Skeletal muscle cell (primary cell): Measurements from ENCODE around the gene TP53AIP1.
"Not testable (repeated sequence)": the region's sequence is repeated elsewhere in the genome, so short reads cannot be mapped to it uniquely, and the experiment has no call there.

Experiments
- DNase-seq: peaks from one replicate; pipeline ENCODE4 v3.0.0-alpha.2; 2010; ENCODE audit warnings: low read depth
- H3K4me3 ChIP-seq: 2 replicates; pipeline ENCODE4 v1.5.1; 2011; ENCODE audit warnings: low read depth, mild to moderate bottlenecking, control low read depth, low read length, moderate library complexity

Gene TP53AIP1

DNA sequence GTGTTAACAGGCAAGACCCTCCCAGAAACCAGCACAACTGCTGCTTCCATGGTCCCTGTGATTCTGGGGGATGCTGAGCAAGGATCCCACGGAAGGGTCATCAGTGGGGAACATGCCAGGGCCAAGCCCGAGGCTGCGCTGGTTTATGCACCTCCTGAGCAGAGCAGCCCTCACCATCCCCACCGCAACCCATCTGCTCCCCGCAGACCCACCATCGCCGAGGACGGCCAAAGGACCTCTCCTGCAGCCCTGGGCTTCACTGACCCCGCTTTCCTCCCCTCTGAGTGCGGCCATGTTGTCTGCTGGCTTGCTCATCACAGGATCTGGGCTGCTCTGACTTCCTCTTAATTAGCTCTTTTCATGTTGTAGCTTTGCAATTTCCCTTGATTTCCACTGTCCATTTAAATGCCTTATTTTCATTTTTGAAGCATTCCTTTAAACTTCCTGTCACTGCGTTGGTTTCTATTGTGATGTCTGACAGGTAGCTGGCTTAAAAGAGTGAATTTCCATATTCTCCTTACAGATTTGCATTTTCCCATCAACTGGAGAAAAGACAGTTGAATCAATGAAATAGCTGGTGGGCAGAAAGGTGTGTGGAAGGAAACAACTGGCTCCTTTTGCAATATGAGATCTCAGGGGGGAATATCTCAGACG lies 14.9 kb downstream of the TP53AIP1 start:
- DNase-seq = no peak
- H3K4me3 ChIP-seq = no peak overlapping the region

DNA sequence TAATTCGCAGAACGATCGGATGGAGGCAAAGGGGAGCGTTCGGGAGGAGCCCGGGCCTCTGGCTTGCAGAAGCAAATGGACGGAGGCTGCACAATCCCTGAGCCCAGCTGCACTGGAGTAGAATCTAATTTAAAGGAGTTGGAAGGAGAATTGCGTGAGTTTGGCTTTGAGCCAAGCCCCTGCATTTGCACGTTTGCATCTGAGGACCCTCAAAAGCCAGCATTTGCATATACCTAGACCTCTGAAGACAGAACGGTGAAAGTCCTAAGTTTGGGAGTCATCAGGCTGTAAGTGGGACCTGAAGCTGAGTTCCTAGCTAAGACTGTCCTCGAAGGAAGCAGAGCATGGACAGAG lies 15.6 kb downstream of the TP53AIP1 start:
- no peak overlapping the region for H3K4me3 ChIP-seq
- DNase-seq = no peak

DNA sequence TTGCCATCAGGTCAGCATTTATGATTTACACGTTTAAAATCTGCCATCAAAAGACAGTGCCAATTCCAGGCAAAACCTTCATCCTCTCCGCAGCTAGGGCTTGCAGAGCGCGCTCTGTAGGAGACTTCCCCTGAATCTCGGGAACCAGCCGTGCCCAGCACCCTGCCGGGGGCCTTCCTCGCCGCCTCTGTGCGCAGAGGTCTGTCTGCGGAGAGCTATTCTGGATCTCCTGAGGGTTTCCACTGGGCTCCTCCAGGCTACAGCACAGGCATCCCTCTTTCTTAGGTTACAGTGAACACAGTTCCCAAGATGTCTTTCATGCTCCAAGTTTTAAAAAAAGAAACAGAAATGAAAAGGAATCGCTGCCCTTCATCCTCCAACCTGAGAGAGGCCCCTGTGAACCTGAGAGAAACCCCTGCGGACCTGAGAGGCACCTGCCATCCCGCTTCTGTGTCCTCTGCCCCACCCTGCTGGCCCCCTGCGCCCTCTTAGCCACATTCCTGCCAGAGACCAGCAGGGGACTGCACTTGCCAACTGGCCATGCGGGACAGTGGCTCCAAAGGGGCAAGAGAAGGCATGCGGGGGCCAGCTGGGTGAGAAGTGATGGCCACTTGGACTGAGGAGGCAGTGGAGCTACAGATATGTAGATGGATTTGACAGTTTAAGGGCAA lies 16.1 kb downstream of the TP53AIP1 start:
- no peak for DNase-seq

DNA sequence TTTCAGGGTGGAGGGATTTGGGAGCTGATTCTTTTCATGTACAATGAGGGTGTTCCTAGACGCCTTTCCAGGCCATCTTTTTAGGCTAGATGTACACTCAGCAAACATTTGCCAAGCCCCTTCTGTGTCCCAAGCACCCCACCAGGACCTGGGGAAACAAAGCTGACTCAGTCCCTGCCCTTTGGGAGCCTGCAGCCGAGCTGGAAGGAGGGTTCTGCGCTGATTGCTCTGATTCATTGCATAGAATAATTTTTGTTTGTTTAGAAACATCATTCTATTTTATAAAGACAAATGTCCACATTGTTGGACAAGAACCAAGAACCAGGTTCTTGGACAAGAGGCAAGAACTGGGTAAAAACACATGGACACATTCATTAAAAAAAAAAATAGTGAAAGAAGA lies 16.7 kb downstream of the TP53AIP1 start:
- DNase-seq = no peak

More for the DNA sequence above, 16.1 kb downstream of the TP53AIP1 start:
- H3K4me3 ChIP-seq = no peak overlapping the region

DNA sequence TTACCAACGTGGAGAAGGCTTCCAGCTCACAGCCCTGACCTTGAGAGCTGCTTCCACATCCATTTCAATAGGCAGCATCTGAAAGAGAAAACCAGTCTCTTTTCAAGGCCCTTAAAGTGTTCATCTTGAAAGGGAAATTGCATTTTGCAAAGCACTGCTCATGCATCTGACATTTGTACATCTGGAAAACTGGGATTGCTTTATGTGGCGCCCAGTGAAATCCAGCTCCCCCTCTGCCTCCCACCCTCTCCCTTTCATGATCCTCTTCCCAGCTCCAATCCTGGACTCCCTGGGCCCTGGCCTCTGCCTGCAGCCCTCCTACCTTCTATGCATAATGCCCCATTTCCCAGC lies 17.4 kb downstream of the TP53AIP1 start:
- H3K4me3 ChIP-seq = no peak overlapping the region
- DNase-seq = no peak

More for the DNA sequence above, 16.7 kb downstream of the TP53AIP1 start:
- H3K4me3 ChIP-seq = no peak overlapping the region

DNA sequence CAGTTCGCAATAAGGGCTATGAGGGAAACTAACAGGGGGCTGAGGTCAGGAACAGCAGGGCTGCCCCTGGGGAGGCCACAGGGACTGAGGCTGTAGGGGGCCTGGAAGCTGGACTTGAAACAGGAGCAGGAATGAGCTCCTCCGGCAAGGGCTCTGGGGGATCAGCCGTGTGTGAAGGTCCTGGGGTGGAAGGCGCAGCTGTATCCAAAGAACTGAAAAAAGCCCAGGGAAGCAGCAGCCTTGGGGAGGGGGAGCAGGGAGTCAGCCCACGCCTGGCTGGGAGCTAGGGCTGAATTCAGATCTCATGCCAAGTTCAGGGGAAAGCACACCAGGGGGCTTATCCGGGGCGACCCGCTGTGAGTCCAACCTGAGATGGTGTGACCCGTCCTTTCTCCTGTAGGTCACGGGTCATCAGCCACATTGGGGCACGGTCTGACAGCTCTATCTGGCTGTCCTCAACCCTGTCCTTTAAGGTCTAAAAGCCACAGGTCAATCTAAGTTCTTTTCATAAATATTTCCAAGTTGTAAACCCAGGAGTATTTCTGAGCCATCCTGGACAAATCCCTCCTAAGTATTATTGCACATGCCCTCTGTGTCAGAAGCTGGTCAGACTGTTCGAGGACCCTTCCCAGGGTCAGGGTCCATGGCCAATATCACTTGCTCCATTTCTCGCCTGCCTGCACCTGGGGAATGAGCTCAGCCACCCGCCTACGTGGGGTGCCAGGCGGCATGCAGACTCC lies 18.0 kb downstream of the TP53AIP1 start:
- no peak overlapping the region for H3K4me3 ChIP-seq
- DNase-seq = no peak

DNA sequence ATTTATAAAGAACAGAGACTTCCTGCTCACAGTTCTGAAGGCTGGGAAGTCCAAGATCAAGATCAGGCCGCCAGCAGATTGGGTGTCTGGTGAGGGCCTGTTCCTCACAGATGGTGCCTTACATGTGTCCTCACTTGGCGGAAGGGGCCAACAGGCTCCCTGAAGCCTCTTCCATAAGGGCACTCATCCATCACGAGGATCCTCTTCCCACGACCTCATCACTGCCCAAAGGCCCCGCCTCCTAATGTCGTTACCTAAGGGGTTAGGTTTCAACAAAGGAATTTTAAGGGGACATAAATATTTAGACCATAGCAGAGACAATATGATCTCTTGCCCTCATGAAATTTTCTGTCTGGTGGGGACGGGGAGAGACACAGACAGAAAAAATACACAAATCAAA lies 18.6 kb downstream of the TP53AIP1 start:
- DNase-seq = no peak
- no peak overlapping the region for H3K4me3 ChIP-seq

DNA sequence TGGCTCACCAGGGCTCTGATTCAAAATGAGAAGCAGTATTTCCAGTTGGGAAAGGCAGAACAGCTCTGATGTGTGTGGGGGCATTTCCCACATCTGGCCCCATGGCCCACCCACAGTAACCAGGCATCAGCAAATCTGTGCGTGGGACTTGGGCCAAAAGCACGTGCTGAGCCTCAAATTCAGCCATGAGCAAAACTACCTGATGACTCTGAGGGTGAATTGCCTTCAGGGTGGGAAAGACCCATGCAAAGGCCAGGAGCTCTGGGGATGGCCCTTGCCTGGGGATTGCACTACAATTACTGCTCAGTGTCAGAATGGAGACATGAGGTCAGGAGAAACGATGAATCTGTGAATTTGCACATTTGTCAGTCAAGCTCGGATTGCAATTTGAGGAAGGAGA lies 20.9 kb downstream of the TP53AIP1 start:
- no peak for DNase-seq

DNA sequence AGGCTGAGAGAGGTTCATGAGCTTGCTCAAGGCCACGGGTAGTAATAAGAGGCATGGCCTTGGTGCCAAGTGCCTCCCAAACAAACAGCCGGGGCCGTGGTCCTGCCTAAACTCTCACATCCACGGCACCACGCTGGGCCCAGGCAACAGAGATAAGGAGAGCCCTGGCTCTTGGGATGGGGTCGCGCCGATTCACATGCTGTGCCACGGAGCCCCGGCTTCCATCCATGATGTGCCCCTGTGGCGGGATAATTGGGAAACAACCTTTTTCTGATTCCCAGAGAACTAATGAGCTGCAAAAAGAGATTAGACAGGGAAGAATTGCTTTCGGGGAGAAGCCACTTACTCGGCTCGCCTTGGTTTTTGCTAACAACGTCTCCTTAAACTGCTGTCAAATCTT lies 22.0 kb downstream of the TP53AIP1 start:
- H3K4me3 ChIP-seq = no peak overlapping the region
- no peak for DNase-seq

More for the DNA sequence above, 20.9 kb downstream of the TP53AIP1 start:
- H3K4me3 ChIP-seq = no peak overlapping the region

DNA sequence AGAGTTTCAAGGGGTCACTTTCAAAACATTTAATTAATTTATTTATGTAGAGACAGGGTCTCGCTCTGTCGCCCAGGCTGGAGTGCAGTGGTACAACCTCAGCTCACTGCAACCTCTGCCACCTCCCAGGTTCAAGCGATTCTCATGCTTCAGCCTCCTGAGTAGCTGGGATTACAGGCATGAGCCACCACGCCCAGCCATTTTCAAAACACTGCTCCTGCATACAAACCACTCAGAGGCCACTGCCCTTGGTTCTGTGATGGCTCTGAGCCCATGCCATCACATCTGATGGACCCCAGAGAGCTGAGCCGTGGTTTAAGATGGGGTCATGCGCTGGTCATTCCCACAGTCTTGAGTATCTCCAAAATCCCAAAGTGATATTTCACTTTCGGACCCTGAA lies 23.0 kb downstream of the TP53AIP1 start:
- H3K4me3 ChIP-seq, DNase-seq: not testable (repeated sequence)

DNA sequence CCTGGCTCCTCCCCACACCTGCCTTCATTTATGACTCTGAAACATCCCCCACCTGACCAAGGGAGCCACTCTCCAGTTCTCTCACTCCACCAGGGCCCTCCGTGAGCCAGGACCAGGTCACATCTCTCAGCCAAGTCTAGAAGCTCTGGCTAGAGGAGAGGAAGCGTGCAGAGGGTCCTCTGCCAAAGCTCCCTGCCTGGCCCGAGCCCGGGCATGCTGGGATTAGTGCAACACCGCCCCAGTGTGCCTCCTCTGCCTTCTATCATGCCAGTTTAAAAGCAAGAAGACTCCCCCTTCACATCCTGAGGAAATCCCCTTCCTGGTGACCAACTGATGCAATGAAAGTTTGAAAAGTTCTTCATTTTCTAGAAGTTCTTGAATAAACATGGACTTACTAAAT lies 23.5 kb downstream of the TP53AIP1 start:
- H3K4me3 ChIP-seq = no peak overlapping the region
- DNase-seq = no peak

DNA sequence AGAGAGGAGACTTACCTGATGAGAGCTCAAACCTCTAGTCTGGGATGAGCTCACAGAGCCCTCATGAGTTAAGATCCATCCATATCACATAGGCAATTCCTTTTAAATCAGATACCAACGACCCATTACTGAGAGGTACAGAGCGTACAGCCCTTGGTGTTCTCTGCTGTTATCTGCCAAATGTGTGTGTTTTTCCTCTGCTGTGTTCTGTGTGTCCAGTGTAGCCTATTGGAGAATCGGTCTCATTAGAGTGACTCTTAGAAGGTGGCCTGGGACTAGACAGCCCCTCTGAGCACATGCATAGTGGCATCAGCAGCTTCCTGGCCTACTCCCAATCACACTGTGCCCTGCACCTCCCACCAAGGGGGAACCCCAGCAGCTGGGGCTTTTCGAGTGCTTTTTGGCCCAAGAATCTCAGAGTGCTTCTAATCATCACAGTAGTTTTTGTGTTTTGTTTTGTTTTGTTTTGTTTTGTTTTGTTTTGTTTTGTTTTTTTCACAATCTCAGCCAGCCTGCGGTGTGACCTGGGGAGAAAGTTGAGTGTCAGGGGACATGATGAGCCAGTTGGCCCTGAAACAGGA lies 25.4 kb downstream of the TP53AIP1 start:
- H3K4me3 ChIP-seq = no peak overlapping the region
- no peak for DNase-seq

DNA sequence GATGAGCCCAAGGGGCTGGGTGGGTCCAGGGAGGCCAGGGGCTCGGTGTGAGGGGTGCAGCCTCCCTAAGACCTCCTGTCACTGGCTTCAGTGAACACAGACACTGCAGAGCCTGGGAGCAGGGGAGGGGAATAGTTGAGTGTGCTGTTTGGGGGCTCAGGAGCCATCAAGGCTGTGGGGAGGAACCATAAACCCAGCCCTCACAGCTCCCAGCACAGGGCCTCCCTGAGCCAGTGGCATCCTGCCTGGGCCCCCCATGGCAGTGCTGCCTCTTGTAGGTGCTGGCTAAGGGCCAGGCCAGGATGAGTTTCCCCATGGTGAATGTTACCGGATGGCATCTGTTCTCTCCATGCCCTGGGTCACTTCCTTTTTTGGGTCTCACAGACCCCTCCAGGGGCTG lies 26.0 kb downstream of the TP53AIP1 start:
- DNase-seq = no peak
- no peak overlapping the region for H3K4me3 ChIP-seq

DNA sequence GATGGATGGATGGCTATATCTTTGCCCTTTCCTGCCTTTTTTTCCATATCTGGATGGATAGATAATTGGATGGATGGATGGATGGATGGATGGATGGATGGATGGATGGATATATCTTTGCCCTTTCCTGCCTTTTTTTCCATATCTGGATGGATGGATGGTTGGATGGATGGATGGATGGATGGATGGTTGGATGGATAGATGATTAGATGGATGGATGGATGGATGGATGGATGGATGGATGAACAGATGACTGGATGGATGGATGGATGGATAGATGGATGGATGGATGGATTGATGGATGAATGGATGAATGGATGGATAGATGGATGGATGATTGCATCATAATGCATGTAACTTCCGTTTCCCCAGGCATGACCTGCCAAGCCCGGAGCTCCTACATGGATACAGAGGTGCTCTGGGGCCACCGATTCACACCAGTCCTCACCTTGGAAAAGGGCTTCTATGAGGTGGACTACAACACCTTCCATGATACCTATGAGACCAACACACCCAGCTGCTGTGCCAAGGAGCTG lies 26.6 kb downstream of the TP53AIP1 start:
- H3K4me3 ChIP-seq = no peak overlapping the region
- DNase-seq = no peak

DNA sequence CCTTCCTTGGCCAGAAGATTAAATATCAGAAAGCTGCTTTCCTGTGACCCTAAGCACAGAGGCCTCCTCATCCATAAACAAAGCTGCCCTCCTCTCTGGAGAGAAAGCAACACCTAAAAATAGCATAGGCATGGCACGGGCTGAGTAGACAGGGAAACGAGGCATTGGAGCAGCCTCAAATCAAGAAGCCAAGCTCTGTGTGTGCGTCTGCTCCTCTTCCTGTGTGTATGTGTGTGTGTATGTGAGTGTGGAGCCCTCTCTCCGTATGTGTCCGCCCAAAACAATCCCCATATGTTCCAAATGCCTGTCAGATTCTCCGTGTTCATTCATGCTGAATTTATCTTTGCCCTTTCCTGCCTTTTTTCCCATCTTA lies 27.5 kb downstream of the TP53AIP1 start:
- H3K4me3 ChIP-seq = no peak overlapping the region
- DNase-seq = no peak

DNA sequence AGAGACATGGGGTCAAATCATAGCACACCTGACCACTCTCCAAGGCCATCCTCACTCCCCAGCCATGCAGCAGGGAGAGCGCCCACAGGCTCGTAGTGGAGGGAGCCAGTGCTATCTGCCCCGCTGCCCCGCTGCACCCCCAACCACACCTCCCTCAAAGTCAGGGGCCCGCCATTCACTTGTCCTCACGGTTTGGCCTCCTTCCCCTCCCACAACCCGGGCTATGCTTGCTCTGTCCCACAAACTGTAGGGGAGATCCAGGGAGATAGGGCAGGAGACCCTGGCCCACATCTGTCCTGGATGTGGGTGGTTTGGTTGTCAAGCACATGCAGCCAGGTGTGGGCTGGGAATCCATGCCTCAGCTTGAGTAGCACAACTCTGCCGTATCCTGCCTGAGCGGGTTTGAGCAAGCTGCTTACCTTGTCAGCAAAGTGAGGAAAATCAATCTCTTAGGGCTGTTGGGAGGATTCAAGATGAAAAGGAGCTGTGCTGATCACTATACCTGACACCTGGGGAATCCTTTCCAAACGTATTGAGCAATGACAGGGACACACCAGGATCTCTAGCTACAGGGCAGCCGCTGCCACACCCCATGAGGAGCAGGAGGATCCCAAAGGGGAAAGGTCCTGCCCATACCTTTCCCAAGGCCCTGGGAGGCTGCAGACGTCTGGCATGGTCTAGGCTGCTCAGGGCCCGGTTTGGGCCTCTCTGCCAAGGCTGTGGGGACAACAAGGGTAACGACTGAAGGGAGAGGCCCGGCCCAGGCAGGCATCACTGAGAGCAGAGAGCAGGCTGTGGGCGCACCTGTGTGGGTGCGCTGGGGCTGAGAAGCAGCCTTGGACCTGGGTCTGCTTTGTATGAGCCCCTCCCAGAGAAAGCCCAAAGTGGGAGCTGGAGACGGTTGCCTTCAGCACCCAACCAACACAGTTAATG lies 28.2 kb downstream of the TP53AIP1 start:
- H3K4me3 ChIP-seq = no peak overlapping the region
- no peak for DNase-seq

DNA sequence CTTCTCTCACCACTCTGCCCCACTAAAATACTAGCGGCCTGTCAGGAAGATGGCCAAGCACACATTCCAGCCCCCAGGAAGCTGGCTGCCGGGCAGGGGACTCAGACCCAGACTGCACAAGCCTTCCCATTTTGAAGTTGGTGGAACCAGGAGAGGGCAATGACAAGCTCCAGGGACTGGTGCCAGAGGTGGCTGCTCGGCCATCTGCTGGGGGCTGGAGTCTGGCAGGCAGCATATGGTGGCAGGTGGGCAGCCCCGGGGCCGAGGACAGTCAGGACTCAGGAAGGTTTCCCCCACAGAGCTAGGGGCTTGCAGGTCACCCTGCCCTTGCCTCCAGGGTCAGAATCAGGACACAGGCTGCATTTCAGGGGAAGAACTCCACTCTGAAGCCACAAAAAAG lies 28.9 kb downstream of the TP53AIP1 start:
- DNase-seq = no peak
- no peak overlapping the region for H3K4me3 ChIP-seq

DNA sequence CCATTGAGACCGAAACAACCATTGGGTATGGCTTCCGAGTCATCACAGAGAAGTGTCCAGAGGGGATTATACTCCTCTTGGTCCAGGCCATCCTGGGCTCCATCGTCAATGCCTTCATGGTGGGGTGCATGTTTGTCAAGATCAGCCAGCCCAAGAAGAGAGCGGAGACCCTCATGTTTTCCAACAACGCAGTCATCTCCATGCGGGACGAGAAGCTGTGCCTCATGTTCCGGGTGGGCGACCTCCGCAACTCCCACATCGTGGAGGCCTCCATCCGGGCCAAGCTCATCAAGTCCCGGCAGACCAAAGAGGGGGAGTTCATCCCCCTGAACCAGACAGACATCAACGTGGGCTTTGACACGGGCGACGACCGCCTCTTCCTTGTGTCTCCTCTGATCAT lies 31.0 kb downstream of the TP53AIP1 start:
- no peak for DNase-seq
- H3K4me3 ChIP-seq = no peak overlapping the region

DNA sequence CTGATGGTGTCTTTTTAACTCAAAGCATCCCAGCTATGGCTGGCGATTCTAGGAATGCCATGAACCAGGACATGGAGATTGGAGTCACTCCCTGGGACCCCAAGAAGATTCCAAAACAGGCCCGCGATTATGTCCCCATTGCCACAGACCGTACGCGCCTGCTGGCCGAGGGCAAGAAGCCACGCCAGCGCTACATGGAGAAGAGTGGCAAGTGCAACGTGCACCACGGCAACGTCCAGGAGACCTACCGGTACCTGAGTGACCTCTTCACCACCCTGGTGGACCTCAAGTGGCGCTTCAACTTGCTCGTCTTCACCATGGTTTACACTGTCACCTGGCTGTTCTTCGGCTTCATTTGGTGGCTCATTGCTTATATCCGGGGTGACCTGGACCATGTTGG lies 31.4 kb downstream of the TP53AIP1 start:
- no peak overlapping the region for H3K4me3 ChIP-seq
- DNase-seq = no peak
